ENCODE results near the gene DCDC2C. TPM values are rescaled to one million over a fixed set of nuclear protein-coding genes. Genes with fewer than 3 reads are reported as not detected.

DCDC2C gene
- total and polyA plus RNA-seq, 7 experiments from 2014 or later, result not detected

DNA sequence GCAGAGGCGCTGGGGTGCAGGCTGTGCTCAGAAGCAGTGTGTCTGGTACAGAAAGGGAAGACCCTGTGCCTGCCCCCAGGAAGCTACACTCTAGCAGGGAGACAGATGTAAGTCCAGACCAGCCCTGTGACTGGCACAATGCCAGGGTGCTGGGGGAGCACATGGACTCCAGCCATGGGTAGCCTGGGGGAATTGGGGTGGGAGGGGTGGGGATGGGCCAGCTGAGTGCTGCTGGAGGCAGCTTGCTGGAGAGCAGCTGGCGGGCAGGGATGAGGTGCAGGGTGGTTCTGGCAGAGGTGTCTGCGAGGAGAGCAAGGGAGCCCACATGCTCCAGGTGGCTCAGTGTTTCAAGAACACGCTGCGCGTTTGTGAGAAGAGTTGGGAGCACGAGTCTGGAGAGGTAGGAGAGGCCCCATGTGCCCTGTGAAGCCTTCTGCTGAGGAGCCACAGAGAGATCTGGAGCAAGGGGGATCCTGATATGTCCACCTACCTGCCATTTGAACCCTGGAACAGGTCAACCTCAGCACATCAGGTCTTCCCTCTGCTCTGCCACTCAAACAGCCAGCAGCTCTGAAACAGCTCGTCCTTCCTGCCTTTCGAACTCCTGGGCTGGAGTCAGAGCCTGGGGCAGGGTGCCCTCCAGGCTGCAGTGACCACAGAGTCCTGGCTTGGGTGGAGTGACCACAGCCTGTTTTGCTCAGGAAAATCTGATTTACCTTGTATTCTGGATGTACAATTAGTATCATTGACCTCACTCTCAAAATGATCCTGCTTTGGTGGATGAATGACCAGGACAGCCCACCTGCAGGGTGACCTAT lies 30.3 kb upstream of the DCDC2C start:
- intact Hi-C loops (cut with micrococcal nuclease), result no loop called here
- peaks cover 0 to 17% (median 2%) of the 10 kb centered on the region in 5 donors for H3K27me3 Mint-ChIP-seq
- no peak for ATAC-seq
- peaks cover 0 to under 1% (median 0%) of the 10 kb centered on the region in 11 donors for H3K9me3 Mint-ChIP-seq
- Histone ChIP-seq H3K27me3 (ENCODE audit: control insufficient read depth in 2 of 2, insufficient read depth in 2 of 2, low read length in 2 of 2) (no peaks in the 10 kb centered on the region), H3K36me3 (ENCODE audit: control insufficient read depth in 2 of 3, insufficient read depth in 3 of 3, low read length in 3 of 3) (no peaks in the 10 kb centered on the region), H3K4me1 (ENCODE audit: control insufficient read depth in 2 of 2, insufficient read depth in 2 of 2, low read length in 2 of 2) (no peaks in the 10 kb centered on the region), H3K27ac (ENCODE audit: low read depth, low read length) (no peak overlapping the region), H3K4me3 (ENCODE audit: low read length) (no peak overlapping the region), H3K9me3 (ENCODE audit: control insufficient read depth in 2 of 3, low read length in 3 of 3) (no peaks in the 10 kb centered on the region)
- ChIA-PET CTCF (no interaction called here), POLR2A (no interaction called here)
- H3K27ac Mint-ChIP-seq, result no peak overlapping the region
- DNase-seq, result no peak
- H3K4me3 Mint-ChIP-seq, result no peak overlapping the region
- H3K36me3 Mint-ChIP-seq, result no peaks in the 10 kb centered on the region
- H3K4me1 Mint-ChIP-seq, result no peaks in the 10 kb centered on the region

DNA sequence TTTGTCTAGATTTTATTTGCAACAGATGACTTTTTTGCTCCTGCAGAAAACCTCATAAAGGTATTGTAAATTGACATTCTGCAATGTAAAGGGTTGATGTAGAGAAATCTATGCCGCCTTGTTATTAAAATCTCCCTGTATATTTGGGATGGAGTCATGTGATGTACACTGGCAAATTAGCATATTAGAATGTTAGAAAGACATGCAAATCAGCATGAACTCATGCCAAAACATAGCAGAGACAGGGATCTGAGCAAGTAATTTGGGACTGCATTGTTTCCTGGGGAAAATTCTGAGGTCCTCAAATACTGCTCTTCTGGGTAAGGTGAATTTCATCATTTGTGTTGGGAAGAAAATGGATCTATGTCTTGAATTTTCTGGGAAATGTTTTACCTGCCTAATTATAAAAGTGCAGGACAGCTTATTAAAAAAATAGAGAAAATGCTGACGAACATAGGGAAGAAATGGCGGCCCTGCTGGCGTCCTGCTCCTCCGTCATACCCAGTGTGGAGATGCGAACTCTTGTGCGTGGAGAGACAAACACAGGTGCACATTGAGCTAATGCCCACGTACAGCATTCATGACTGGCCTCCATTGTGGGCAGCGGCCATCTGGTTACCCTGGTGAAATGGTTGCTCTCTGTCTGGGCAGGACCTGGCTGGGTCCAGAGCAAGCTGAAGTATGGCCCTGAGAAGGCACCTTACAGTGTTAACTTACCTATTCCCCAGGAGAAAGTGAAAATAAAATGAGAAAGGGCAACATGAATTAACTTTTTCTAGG lies 29.1 kb upstream of the DCDC2C start:
- ChIA-PET POLR2A (no interaction called here), CTCF (no interaction called here)

DNA sequence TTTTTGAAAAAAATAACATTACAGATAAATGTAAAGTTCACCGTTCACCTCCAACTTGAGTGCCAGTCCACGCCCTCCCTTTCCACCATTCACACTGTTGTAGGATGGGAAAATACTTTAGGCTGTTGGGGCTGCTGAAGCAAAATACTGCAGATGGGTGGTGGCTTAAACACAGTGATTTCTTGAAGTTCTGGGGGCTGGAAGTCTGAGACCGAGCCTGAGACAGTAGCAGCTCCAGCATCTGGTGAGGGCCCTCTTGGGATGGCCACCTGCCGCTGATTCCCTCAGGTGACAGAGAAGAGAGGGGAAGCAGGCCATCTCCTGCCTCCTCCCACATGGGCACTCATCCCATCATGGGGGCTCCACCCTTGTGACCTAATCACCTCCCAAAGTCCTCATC lies 27.7 kb upstream of the DCDC2C start:
- Mint-ChIP-seq H3K36me3 (no peaks in the 10 kb centered on the region), H3K27ac (no peak overlapping the region), H3K27me3 (peaks cover 0 to 9% (median 0%) of the 10 kb centered on the region in 5 donors), H3K9me3 (no peaks in the 10 kb centered on the region), H3K4me3 (no peak overlapping the region), H3K4me1 (no peaks in the 10 kb centered on the region)
- no peak overlapping the region for H3K4me3 ChIP-seq (ENCODE audit: low read length)
- no peaks in the 10 kb centered on the region for H3K27me3 ChIP-seq (ENCODE audit: control insufficient read depth in 2 of 2, insufficient read depth in 2 of 2, low read length in 2 of 2)
- ChIA-PET CTCF (no interaction called here), POLR2A (no interaction called here)
- DNase-seq (no peak), ATAC-seq (no peak)
- no peaks in the 10 kb centered on the region for H3K36me3 ChIP-seq (ENCODE audit: control insufficient read depth in 2 of 3, insufficient read depth in 3 of 3, low read length in 3 of 3)
- no peak overlapping the region for H3K27ac ChIP-seq (ENCODE audit: low read depth, low read length)
- no peaks in the 10 kb centered on the region for H3K4me1 ChIP-seq (ENCODE audit: control insufficient read depth in 2 of 2, insufficient read depth in 2 of 2, low read length in 2 of 2)
- intact Hi-C loops (cut with micrococcal nuclease), result no loop called here
- no peaks in the 10 kb centered on the region for H3K9me3 ChIP-seq (ENCODE audit: control insufficient read depth in 2 of 3, low read length in 3 of 3)

More for the DNA sequence above, 29.1 kb upstream of the DCDC2C start:
- no peaks in the 10 kb centered on the region for H3K9me3 ChIP-seq (ENCODE audit: control insufficient read depth in 2 of 3, low read length in 3 of 3)
- no peaks in the 10 kb centered on the region for H3K4me1 ChIP-seq (ENCODE audit: control insufficient read depth in 2 of 2, insufficient read depth in 2 of 2, low read length in 2 of 2)
- H3K4me1 Mint-ChIP-seq, result no peaks in the 10 kb centered on the region
- no peak overlapping the region for H3K27ac Mint-ChIP-seq
- H3K27ac ChIP-seq (ENCODE audit: low read depth, low read length), result no peak overlapping the region
- no peaks in the 10 kb centered on the region for H3K36me3 ChIP-seq (ENCODE audit: control insufficient read depth in 2 of 3, insufficient read depth in 3 of 3, low read length in 3 of 3)
- DNase-seq, result no peak
- no peak overlapping the region for H3K4me3 ChIP-seq (ENCODE audit: low read length)
- no peak overlapping the region for H3K4me3 Mint-ChIP-seq
- intact Hi-C loops (cut with micrococcal nuclease), result no loop called here
- no peak for ATAC-seq
- no peaks in the 10 kb centered on the region for H3K27me3 ChIP-seq (ENCODE audit: control insufficient read depth in 2 of 2, insufficient read depth in 2 of 2, low read length in 2 of 2)
- H3K9me3 Mint-ChIP-seq, result no peaks in the 10 kb centered on the region
- peaks cover 0 to 16% (median 0%) of the 10 kb centered on the region in 5 donors for H3K27me3 Mint-ChIP-seq
- no peaks in the 10 kb centered on the region for H3K36me3 Mint-ChIP-seq

DNA sequence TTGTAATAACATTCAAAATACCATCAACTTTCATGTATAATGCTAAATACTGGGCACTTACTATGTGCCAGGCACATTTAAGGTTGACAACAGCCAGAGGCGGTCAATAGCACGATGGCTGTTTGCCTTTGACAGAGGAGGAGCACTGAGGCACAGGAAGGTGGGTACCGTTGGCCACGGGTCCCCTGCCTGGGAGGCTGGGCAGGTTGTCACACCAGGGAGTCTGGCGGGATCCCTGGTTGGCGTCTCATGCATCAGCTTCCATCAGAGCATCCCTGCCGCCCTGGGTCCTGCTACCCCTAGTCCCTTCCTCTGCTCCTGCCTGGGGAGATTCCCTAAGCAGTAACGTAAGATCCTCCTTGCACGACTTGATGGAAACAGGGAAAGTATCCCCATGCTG lies 25.9 kb upstream of the DCDC2C start:
- ATAC-seq (no peak), DNase-seq (no peak)
- H3K27ac ChIP-seq (ENCODE audit: low read depth, low read length), result no peak overlapping the region
- no peak overlapping the region for H3K4me3 ChIP-seq (ENCODE audit: low read length)
- no peaks in the 10 kb centered on the region for H3K9me3 ChIP-seq (ENCODE audit: control insufficient read depth in 2 of 3, low read length in 3 of 3)
- Mint-ChIP-seq H3K27ac (no peak overlapping the region), H3K36me3 (no peaks in the 10 kb centered on the region), H3K27me3 (peaks cover 0 to 9% (median 1%) of the 10 kb centered on the region in 5 donors), H3K4me3 (no peak overlapping the region), H3K9me3 (no peaks in the 10 kb centered on the region), H3K4me1 (no peaks in the 10 kb centered on the region)
- ChIA-PET CTCF (no interaction called here), POLR2A (no interaction called here)
- H3K36me3 ChIP-seq (ENCODE audit: control insufficient read depth in 2 of 3, insufficient read depth in 3 of 3, low read length in 3 of 3), result no peaks in the 10 kb centered on the region
- H3K4me1 ChIP-seq (ENCODE audit: control insufficient read depth in 2 of 2, insufficient read depth in 2 of 2, low read length in 2 of 2), result no peaks in the 10 kb centered on the region
- H3K27me3 ChIP-seq (ENCODE audit: control insufficient read depth in 2 of 2, insufficient read depth in 2 of 2, low read length in 2 of 2), result no peaks in the 10 kb centered on the region
- intact Hi-C loops (cut with micrococcal nuclease), result no loop called here

DNA sequence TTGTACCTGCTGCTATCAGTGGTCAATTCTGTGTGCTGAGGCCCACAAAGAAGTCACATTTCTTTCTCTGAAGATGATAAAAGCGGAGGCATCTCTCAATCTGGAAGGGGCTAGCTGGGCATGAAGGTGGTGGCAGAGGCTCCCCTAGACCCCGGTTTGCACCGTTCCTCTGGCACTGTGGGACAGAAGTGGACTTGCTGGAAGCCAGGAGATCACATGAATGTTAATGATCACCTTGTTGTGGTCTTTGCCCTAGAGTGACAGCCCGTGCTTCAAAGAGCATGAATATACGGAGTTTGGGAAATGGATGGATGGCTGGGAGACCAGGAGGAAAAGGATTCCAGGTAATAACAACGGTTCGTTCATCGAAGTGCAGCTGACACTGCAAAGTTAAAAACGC lies 25.2 kb upstream of the DCDC2C start:
- Histone ChIP-seq H3K9me3 (ENCODE audit: control insufficient read depth in 2 of 3, low read length in 3 of 3) (no peaks in the 10 kb centered on the region), H3K36me3 (ENCODE audit: control insufficient read depth in 2 of 3, insufficient read depth in 3 of 3, low read length in 3 of 3) (no peaks in the 10 kb centered on the region), H3K4me1 (ENCODE audit: control insufficient read depth in 2 of 2, insufficient read depth in 2 of 2, low read length in 2 of 2) (no peaks in the 10 kb centered on the region), H3K4me3 (ENCODE audit: low read length) (no peak overlapping the region), H3K27ac (ENCODE audit: low read depth, low read length) (no peak overlapping the region), H3K27me3 (ENCODE audit: control insufficient read depth in 2 of 2, insufficient read depth in 2 of 2, low read length in 2 of 2) (no peaks in the 10 kb centered on the region)
- H3K36me3 Mint-ChIP-seq, result no peaks in the 10 kb centered on the region
- H3K9me3 Mint-ChIP-seq, result no peaks in the 10 kb centered on the region
- DNase-seq, result no peak
- intact Hi-C loops (cut with micrococcal nuclease), result no loop called here
- CTCF ChIA-PET, result no interaction called here
- peaks cover 0 to 9% (median 0%) of the 10 kb centered on the region in 5 donors for H3K27me3 Mint-ChIP-seq
- no peak overlapping the region for H3K4me3 Mint-ChIP-seq
- ATAC-seq, result no peak
- no peaks in the 10 kb centered on the region for H3K4me1 Mint-ChIP-seq
- no peak overlapping the region for H3K27ac Mint-ChIP-seq
- POLR2A ChIA-PET, result no interaction called here

DNA sequence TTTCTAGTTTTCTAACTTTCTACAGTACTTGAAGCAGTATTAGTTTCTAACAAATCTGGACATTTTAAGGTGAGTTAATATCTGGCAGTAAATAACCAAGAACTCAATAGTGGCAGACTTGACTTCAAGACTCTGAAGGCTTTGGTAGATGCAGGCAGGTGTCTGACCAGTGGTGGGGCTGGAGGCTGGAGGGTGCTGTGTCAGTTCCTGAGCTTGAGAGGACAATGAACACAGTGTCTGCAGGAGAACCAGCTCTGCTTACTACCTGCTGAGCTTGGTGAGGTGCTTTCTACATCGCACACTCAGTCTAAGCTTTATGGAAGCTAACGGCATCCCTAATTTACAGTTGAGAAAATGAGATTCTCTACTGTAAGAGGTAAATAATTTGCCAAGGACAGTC lies 24.2 kb upstream of the DCDC2C start:
- Mint-ChIP-seq H3K9me3 (no peaks in the 10 kb centered on the region), H3K4me3 (no peak overlapping the region), H3K4me1 (no peaks in the 10 kb centered on the region), H3K36me3 (no peaks in the 10 kb centered on the region), H3K27ac (no peak overlapping the region), H3K27me3 (peaks cover 0 to 9% (median 0%) of the 10 kb centered on the region in 5 donors)
- H3K4me3 ChIP-seq (ENCODE audit: low read length), result no peak overlapping the region
- no peaks in the 10 kb centered on the region for H3K4me1 ChIP-seq (ENCODE audit: control insufficient read depth in 2 of 2, insufficient read depth in 2 of 2, low read length in 2 of 2)
- no peaks in the 10 kb centered on the region for H3K27me3 ChIP-seq (ENCODE audit: control insufficient read depth in 2 of 2, insufficient read depth in 2 of 2, low read length in 2 of 2)
- POLR2A ChIA-PET, result no interaction called here
- intact Hi-C loops (cut with micrococcal nuclease), result no loop called here
- H3K36me3 ChIP-seq (ENCODE audit: control insufficient read depth in 2 of 3, insufficient read depth in 3 of 3, low read length in 3 of 3), result no peaks in the 10 kb centered on the region
- no peak overlapping the region for H3K27ac ChIP-seq (ENCODE audit: low read depth, low read length)
- no peak for DNase-seq
- ATAC-seq, result no peak
- no peaks in the 10 kb centered on the region for H3K9me3 ChIP-seq (ENCODE audit: control insufficient read depth in 2 of 3, low read length in 3 of 3)
- CTCF ChIA-PET, result no interaction called here
